Sigmoid colon (tissue), 4 donors: ENCODE data around the gene ZFP36.

Experiments
- POLR2A ChIP-seq, 2 donors: fragments of 450-650 bp; IDR thresholded peaks; one replicate each; pipeline ENCODE4 v1.6.1; 2016; ENCODE audit warnings: antibody characterized with exemption in 2 of 2, mild to moderate bottlenecking in 2 of 2, moderate library complexity in 2 of 2
- POLR2AphosphoS5 ChIP-seq, 4 donors: sonication (generic); formaldehyde crosslinking; IDR thresholded peaks; one replicate each; pipeline ENCODE4 v1.6.1; 2017; ENCODE audit warnings: antibody characterized with exemption in 4 of 4
- TF ChIP-seq, protein P1 (sequence below), 4 experiments: fragments of 450-650 bp in 3 of 4; fragments of 200-600 bp in 1 of 4; IDR thresholded peaks; one replicate each; pipeline ENCODE4 v1.5.1; 2016 to 2019; ENCODE audit warnings: antibody characterized with exemption in 4 of 4, mild to moderate bottlenecking in 3 of 4, moderate library complexity in 2 of 4

DNA sequence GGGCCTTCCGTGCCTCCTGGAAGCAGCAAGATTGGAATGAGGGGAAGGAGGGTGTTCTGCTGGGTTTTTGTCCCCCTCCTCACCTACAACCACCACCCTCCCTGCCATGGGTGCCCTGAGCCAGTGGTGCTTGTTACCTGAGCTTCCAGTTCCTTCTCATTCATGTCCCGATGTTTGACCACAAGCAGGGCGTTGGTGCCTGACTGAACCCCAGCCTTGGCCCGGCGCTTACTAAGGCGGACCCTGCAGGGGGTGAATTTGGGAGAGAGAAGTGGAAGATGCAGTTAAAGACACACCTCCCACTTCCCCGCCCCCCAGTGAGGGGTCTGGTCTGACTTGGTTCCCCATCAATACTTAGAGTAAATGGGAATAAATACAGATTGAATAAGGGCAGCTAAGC lies 20.1 kb upstream of the ZFP36 start:
- TF ChIP-seq, protein P1, sequence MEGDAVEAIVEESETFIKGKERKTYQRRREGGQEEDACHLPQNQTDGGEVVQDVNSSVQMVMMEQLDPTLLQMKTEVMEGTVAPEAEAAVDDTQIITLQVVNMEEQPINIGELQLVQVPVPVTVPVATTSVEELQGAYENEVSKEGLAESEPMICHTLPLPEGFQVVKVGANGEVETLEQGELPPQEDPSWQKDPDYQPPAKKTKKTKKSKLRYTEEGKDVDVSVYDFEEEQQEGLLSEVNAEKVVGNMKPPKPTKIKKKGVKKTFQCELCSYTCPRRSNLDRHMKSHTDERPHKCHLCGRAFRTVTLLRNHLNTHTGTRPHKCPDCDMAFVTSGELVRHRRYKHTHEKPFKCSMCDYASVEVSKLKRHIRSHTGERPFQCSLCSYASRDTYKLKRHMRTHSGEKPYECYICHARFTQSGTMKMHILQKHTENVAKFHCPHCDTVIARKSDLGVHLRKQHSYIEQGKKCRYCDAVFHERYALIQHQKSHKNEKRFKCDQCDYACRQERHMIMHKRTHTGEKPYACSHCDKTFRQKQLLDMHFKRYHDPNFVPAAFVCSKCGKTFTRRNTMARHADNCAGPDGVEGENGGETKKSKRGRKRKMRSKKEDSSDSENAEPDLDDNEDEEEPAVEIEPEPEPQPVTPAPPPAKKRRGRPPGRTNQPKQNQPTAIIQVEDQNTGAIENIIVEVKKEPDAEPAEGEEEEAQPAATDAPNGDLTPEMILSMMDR (IDR thresholded peaks at IDR 0.05): no peak
- no peak for TF ChIP-seq POLR2A (IDR thresholded peaks at IDR 0.05)
- no peak for TF ChIP-seq POLR2AphosphoS5 (IDR thresholded peaks at IDR 0.05)
